Kidney (tissue), 14 donors: Measurements from ENCODE around the gene CARD10. TPM values are rescaled to one million over a fixed set of nuclear protein-coding genes. Genes with fewer than 3 reads are reported as not detected.

Experiments used
- DNase-seq, 5 donors: peaks; one replicate each; pipeline ENCODE4 v3.0.0-alpha.2; 2013 to 2020
- FAIRE-seq: peaks from 2 replicates; lab custom pipeline; 2012; peaks lifted over from hg19 to GRCh38; lab: Jason Lieb, UNC
- H3K27ac ChIP-seq, 2 donors: one replicate each; pipeline ENCODE4 v1.7.0; 2013; ENCODE audit warnings: low read depth in 2 of 2, low read length in 2 of 2, inconsistent platforms in 1 of 2
- H3K27me3 ChIP-seq: one replicate; pipeline ENCODE4 v1.7.1; 2013; ENCODE audit warnings: low read length, inconsistent platforms; ENCODE audit not compliant: control insufficient read depth, insufficient read depth
- H3K36me3 ChIP-seq, 3 donors: one replicate each; pipeline versions ENCODE4 v1.7.0 to v1.7.1; 2013; ENCODE audit warnings: low read length in 3 of 3, control low read depth in 1 of 3, inconsistent platforms in 1 of 3; ENCODE audit not compliant: insufficient read depth in 3 of 3, control insufficient read depth in 2 of 3
- H3K4me1 ChIP-seq, 3 donors: one replicate each; pipeline versions ENCODE4 v1.7.0 to v1.7.1; 2013; ENCODE audit warnings: low read length in 3 of 3, inconsistent platforms in 1 of 3, low read depth in 1 of 3; ENCODE audit not compliant: control insufficient read depth in 2 of 3, insufficient read depth in 2 of 3
- H3K4me3 ChIP-seq, 3 donors: one replicate each; pipeline versions ENCODE4 v1.7.0 to v1.8.1; 2013; ENCODE audit warnings: low read length in 3 of 3, control low read depth in 1 of 3, inconsistent platforms in 1 of 3
- H3K9ac ChIP-seq, 3 donors: one replicate each; pipeline versions ENCODE4 v1.7.0 to v1.7.1; 2013; ENCODE audit warnings: low read length in 3 of 3, control low read depth in 1 of 3, inconsistent platforms in 1 of 3
- H3K9me3 ChIP-seq, 3 donors: one replicate each; pipeline versions ENCODE4 v1.7.0 to v1.7.1; 2013; ENCODE audit warnings: low read length in 3 of 3, control low read depth in 1 of 3, inconsistent platforms in 1 of 3; ENCODE audit not compliant: control insufficient read depth in 2 of 3, insufficient read depth in 1 of 3
- intact Hi-C: fragments of 100-400 bp; cut with DNase I; formaldehyde crosslinking; loops from one replicate; pipeline ENCODE4 v1.11.1; 2022
- polyA plus RNA-seq: library from polyadenylated mRNA; stranded (reverse); fragments of 350-450 nt; fragmentation: Illumina TruSeq; extraction: RNeasy Lipid Tissue Mini Kit (QIAGEN cat#74804); gene quantifications from one replicate; pipeline ENCODE4 v1.2.3, GENCODE V29; 2014; ENCODE audit warnings: low read depth, low replicate concordance; ENCODE audit not compliant: insufficient read depth
- total RNA-seq: library from RNA; stranded (reverse); fragmentation: NEBNext Ultra II Directional; extraction: Animal tissue kit (Norgen Biotek cat#: 25700); gene quantifications from one replicate; pipeline ENCODE4 v1.2.1, GENCODE V29; 2021
- TF ChIP-seq, protein P1 (sequence below): IDR thresholded peaks from 3 replicates; pipeline ENCODE4 v1.5.1; 2012; ENCODE audit warnings: mild to moderate bottlenecking, moderate library complexity, borderline replicate concordance; ENCODE audit not compliant: insufficient read depth; ENCODE audit errors: extremely low read depth
- donor health status: control.
- donor health status: control.
- donor health status: control.
- donor health status: control.
- donor health status: control.
- donor health status: DM: yes; HTN: yes; CAD: no.
- donor health status: Normal renal cell carcinoma (clear cell type).

Gene CARD10
- total and polyA plus RNA-seq, 2 donors from 2014 or later, result 32.4 to 42.3 TPM

DNA sequence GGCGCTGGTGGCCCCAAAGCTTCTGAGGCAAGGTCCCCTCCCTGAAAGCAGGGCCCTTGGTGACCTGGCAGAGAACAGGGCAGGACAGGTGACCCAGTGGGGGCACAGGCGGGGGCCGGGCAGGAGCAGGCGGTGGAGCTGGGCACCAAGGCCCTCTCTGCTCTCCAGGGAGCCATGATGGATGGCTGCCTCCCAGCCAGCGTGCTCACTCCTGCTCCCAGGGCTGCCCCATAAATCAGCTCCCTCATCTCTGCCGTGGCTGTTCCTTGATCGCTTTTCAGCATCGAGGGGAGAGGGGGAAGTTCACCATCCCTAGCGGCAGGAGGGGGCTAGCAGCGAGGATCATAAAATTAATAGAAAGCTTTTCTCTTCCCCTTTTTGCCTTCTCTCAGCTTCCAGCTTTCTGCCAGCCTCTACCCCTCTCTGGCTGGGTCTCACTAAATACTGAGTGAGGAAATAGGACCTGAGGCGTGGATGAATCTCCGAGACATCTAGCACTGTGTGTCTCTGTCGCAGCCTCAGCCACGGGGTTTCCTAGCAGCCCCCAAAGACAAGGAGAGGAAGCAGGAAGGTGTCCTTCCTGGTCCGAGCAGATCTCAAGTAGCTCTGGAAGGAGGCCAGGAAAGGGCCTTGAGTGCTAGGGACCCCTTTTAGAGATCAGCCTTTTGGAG is 69.7 kb downstream of the CARD10 start:
- intact Hi-C loops, result no loop called here
- no peaks in the 10 kb centered on the region for H3K9me3 ChIP-seq
- H3K4me3 ChIP-seq, result no peak overlapping the region
- no peak for FAIRE-seq
- peak in 4 of 5 donors; percentile 44 to 68 (median 48) for DNase-seq
- no peaks in the 10 kb centered on the region for H3K36me3 ChIP-seq
- H3K27me3 ChIP-seq, result no peaks in the 10 kb centered on the region
- no peak overlapping the region for H3K27ac ChIP-seq
- no peaks in the 10 kb centered on the region for H3K4me1 ChIP-seq
- H3K9ac ChIP-seq, result no peak overlapping the region
- TF ChIP-seq, protein P1, sequence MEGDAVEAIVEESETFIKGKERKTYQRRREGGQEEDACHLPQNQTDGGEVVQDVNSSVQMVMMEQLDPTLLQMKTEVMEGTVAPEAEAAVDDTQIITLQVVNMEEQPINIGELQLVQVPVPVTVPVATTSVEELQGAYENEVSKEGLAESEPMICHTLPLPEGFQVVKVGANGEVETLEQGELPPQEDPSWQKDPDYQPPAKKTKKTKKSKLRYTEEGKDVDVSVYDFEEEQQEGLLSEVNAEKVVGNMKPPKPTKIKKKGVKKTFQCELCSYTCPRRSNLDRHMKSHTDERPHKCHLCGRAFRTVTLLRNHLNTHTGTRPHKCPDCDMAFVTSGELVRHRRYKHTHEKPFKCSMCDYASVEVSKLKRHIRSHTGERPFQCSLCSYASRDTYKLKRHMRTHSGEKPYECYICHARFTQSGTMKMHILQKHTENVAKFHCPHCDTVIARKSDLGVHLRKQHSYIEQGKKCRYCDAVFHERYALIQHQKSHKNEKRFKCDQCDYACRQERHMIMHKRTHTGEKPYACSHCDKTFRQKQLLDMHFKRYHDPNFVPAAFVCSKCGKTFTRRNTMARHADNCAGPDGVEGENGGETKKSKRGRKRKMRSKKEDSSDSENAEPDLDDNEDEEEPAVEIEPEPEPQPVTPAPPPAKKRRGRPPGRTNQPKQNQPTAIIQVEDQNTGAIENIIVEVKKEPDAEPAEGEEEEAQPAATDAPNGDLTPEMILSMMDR, result no peak

DNA sequence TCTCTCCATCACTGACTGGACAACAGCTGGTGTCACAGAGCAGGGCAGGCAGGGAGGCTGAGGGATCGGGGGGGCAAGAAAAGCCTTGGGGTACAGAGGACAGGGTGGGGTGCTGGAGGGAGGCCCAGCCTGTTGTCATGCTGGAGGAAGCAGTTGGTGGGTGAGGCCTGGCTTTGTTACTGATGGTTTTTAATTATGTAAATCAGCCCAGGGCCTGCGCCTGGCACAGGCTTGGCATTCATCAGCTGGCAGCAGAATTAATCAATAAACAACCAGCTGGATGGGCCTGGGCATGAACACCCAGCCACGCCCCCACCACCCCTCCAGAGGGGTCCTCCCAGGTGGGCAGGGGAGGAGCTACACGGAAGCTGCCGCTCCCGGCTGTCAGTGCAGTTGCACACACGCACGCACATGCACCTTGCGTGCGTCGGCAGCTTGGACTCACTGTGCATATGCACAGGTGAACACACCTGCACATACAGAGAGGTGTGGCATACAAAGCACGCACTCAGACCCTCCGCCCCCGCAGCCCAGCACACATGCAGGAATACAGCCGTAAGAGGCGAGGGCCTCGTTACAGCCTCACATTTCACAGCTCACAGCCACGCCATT is 70.6 kb downstream of the CARD10 start:
- Histone ChIP-seq H3K9ac (no peak overlapping the region), H3K4me1 (no peaks in the 10 kb centered on the region), H3K4me3 (no peak overlapping the region), H3K27me3 (no peaks in the 10 kb centered on the region), H3K9me3 (no peaks in the 10 kb centered on the region), H3K36me3 (no peaks in the 10 kb centered on the region), H3K27ac (no peak overlapping the region)
- DNase-seq (peak in 2 of 5 donors; percentile 44 to 64), FAIRE-seq (no peak)
- intact Hi-C loops, result no loop called here
- TF ChIP-seq, protein P1, result no peak

DNA sequence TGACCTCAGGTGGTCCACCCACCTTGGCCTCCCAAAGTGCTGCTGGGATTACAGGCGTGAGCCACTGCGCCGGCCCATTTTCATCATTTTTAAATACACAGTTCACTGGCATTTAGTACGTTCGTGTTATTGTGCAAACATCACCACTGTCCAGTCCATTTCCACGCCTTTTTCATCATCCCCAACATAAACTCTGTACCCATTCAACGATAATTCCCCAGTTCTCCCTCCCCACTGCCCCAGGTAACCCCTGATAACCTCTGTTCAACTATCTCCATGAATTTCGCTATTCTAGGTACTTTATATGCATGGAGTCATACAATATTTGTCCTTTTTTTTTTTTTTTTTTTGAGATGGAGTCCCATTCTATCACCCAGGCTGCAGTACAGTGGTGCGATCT is 73.7 kb downstream of the CARD10 start:
- Histone ChIP-seq H3K9ac (no peak overlapping the region), H3K27me3 (no peaks in the 10 kb centered on the region), H3K9me3 (peaks cover 0 to 4% (median 0%) of the 10 kb centered on the region in 3 donors), H3K36me3 (no peaks in the 10 kb centered on the region), H3K27ac (no peak overlapping the region), H3K4me3 (no peak overlapping the region), H3K4me1 (no peaks in the 10 kb centered on the region)
- FAIRE-seq (no peak), DNase-seq (no peak)
- TF ChIP-seq, protein P1, result no peak
- intact Hi-C loops, result no loop called here
